ENCODE data around the gene ENKUR.
"Not testable (repeated sequence)": the region's sequence is repeated elsewhere in the genome, so short reads cannot be mapped to it uniquely, and the experiment has no call there.

Gene ENKUR

DNA sequence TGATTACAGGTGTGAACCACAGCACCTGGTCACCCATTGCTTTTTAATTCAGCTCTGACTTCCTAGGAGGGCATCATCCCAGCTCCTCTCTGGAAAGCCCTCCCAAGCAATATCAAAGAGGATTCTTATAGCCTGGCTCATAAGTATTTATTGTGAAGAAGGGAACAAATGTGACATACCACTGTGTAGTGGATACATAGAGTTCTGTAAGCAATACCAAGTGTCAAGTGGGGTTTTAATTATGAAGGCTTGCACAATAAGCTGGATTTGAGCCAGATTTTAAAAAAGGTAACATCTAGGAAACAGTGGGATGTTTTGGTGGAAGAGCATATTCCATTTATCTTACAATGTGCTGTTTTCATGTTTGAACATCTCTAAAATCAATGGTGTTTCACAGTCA is 44.6 kb downstream of the ENKUR start:
- DNase-seq (ENCODE audit: low spot score) = no peak

DNA sequence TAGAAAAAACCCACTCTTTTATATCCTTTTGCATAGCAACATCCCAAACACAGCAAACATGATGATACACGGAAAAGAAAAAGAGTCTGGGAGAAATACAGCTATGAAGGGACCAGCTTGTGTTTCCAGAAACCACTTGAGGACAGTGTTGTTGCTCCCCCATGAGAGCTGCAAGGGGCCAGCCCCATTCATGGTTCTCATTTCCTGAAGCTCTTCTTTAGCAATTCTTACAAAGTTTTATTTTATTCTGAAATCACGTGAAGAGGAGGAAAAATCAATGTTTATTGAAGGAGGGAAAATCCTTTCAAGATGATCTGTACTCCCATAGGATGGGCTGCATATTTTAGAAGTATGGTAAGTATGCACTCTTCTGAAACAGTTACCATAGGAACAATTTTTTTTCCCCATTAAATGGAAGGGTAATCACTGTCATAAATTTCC is 46.1 kb downstream of the ENKUR start:
- DNase-seq (ENCODE audit: low spot score) = no peak

DNA sequence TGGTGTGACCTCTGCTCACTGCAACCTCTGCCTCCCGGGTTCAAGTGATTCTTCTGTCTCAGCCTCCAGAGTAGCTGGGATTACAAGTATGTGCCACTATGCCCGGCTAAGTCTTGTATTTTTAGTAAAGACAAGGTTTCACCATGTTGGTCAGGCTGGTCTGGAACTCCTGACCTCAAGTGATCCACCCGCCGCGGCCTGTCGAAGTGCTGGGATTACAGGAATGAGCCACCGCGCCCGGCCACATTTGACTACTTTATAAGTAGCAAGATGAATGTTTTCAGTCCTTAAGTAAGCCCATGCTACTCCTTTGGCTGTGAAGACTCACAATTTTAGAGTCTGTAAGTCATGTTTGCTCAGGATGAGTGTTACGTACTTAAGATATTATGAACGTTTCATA is 47.0 kb downstream of the ENKUR start:
- not testable (repeated sequence) for DNase-seq (ENCODE audit: low spot score)

DNA sequence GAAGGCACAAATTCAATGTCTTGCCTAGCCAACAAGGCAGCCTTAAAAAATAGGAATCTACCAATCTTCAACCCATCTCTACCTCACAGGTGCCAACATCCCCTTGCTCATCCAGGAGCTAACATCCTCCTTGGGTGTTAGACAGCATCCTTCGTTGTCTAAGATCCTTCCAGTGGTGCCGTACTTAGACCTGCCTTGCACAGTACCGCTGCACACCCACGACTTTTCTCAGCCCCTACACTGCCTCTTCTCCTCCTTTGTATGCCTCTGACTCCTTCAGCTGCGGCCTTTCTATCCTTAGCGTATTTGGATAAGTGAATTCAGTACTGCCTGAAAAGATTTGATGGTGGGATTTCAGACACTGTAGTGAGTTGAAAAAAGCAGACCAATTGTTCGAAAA is 47.6 kb downstream of the ENKUR start:
- no peak for DNase-seq (ENCODE audit: low spot score)

DNA sequence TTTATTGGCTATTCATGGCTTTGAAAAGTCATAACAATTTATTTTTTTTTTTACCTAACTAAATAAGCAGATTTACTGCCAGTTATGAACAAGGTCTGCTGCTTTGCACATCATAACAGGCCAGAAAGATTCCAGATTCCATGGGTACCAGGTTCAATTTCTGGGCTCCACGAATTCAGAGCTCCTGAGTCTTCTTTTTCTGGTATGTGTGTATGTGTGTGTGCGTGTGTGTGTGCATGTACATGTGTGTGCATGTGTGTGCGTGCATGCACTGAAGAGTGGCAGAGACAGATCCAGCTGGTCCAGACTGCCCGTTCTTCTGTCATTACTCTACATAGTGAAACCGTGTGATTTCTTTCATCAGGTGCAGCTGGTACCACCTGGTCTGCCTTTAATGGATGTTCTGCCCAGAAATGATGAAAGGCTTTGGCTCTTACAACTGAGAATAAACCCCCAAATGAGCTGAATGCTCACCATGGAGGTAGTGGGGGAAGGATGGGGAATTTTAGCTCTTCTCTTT is 48.9 kb downstream of the ENKUR start:
- no peak for DNase-seq (ENCODE audit: low spot score)

DNA sequence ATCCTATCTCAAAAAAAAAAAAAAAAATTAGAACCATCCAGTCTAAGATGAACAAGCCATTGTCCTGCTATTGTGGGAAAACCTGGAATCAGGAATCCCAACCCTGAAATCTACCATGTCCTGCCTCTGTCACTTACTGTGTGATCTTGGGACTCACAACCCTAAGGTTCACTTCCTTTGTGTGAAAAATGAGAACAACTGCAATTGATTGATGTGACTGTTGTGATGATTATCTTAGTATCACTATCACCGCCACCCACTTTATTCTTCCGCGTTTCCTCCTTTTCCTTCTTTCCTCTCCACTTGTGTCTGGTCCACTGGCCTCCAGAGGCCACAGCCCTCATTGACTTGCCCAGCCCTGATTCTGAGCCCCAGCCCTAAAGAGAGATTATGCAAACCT is 50.9 kb downstream of the ENKUR start:
- DNase-seq (ENCODE audit: low spot score) = no peak

DNA sequence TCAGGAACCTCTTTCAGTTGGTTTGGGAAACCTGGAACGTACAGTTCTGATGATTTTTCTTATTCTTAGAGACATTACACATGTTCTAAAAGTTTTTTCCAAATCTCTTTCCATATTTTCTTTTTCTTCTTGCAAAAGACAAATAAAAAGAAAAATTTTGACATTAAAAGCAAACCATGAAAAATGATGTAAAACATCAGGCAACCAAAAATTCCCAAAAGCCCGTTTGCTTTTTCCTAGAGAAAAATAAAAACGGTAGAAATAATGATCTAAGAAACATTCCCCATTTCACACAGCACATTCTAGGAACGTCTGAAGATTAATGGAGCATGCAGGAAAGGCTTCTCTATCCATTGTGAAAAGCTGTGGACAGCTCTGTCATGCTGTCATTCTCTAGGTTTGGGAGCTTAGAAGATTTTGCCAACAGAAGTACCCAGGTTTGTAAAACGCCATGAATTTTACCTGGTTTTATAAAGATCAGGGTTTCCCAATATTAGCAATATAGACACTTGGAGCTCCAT is 52.4 kb downstream of the ENKUR start:
- DNase-seq (ENCODE audit: low spot score) = no peak

DNA sequence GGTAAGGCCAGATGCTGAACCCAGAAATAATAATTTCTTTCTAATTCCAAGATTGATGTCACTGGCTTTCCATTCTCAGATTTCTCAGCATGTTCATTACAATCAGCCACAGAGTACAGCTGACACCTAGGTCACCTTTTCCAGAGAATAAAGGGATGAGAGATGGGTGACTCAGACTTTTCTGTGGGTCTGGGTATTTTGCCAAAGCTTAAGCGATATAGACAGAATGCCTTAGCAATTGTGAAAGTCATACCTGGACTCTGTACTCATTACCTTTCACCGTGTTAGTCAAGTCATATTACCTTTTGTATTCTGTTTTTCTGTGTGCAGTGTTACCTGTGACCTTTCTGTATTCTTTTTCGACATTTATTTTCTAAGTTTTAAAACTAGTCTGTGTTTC is 53.0 kb downstream of the ENKUR start:
- no peak for DNase-seq (ENCODE audit: low spot score)

DNA sequence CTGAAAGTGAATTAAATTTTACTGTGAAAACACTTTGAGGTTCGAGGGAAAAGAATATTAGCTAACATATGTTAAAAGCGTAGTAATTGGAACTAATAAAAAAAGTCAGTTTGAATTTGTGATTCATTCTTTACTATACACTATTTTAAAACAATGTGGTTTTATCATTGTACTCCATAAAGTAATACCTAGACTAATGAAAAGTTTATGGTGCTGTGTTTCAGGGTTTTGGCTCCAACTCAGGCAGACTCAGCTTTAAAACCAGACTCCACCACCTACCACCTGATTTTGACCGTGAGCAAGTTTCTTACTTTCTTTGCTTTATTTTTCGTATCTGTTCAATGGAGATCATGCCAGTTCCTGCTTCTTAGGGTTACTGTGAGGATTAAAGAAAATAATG is 54.4 kb downstream of the ENKUR start:
- no peak for DNase-seq (ENCODE audit: low spot score)

DNA sequence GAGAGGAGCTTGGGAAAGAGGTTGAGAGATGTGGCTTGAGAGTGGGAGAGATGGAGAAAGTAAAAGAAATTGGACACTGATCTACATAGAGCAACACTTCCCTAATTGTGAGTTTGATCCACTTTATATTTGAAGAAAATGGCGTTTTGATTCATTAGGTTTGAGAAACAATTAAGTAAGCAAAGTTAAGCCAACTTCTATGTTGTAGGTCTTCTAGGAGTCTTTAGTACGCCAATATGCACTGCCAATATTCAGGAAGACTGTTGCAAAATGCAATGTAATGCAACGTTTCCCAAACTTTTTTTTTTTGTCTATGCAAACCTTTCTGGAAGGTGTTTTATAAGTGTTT is 56.6 kb downstream of the ENKUR start:
- no peak for DNase-seq (ENCODE audit: low spot score)

DNA sequence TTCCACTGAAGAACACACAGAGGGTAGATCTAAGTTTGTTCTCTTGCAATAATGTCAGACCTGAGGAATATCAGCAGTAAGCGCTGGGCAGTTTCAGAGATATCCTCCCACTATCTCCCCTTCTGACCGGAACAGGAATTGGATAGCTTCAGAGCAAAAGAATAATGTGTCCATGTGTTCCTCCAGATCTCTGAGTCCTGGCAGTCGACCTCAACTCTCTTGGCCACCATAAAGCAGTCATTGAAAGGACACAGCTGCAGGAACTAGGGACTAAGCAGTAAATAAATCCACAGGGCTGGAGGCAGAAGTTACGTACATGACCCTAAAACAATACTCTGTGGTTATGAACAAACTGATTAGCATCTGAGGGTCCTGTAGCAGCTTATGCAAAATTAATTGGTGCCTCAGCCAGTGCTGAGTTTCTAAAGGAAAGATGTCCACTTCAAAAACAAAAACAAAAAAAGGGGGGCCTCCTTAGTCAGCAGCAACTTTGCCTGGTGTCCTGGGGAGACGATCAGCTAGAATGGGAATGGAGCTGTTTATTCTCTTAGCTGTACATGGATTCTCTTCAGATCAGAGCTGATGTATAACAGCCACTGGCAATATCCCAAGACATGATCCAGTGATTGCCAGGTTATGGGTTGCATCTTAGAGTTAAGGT is 57.1 kb downstream of the ENKUR start:
- no peak for DNase-seq (ENCODE audit: low spot score)

DNA sequence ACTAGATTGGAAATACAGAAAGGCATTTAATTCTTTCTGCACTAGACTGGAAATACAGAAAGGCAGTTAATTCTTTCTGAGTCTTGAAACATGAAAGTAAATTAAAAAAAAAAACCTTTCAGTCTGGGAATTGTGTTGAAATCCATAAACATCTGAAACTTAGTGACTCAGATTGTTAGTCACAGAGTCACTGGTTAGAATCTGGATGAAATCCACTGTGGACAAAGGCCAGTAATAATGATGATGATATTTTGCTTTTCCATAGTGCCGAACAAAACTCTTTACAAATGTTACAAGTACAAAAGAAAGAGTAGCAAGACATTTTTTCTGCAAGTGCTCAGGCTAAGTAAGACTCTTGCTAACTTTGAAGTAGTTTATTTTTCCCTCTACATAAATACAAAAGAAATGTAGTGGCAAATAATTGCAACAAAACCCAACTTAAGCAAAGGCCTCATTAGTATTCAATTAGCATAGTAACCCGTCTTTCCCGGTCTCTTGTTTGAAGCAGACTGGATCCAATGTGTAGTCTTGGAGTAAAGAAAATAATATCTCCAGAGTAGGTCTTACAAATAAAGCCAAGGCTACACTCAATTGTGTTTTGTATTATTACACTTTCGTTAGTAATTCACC is 57.8 kb downstream of the ENKUR start:
- no peak for DNase-seq (ENCODE audit: low spot score)

DNA sequence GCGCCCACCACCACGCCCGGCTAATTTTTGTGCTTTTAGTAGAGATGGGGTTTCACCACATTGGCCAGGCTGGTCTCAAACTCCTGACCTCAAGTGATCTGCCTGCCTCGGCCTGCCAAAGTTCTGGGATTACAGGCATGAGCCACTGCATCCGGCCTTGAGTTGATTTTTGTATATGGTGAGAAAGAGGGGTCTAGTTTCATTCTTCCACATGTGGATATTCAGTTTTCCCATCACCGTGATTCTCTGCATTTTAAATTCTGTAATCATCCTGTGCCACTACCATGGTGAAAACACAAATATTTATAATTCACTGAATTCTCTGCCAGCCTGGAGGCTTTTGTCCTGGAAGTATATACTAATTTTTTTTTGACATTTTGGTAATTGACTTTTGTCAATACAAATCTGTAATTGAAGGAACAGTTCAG is 58.3 kb downstream of the ENKUR start:
- not testable (repeated sequence) for DNase-seq (ENCODE audit: low spot score)

DNA sequence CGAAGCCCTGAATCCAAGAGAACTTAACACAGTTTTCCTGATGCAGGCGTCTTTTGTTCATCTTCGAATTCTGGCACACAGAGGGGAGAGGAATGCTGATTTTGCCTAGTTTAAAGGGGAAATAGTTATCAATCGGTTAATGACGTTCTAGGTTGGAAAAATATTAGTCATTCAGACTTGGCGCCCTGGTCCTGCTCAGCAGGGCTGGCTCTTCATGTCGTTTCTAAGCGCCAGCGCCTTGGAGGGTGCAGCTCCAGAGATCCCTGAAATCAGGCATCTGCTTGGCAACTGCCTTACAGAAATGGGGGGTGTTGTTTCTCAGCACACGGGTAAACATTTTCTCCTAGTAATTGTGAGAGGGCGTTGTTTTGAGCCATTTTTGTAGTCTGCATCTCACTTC is 62.3 kb downstream of the ENKUR start:
- DNase-seq (ENCODE audit: low spot score) = no peak

DNA sequence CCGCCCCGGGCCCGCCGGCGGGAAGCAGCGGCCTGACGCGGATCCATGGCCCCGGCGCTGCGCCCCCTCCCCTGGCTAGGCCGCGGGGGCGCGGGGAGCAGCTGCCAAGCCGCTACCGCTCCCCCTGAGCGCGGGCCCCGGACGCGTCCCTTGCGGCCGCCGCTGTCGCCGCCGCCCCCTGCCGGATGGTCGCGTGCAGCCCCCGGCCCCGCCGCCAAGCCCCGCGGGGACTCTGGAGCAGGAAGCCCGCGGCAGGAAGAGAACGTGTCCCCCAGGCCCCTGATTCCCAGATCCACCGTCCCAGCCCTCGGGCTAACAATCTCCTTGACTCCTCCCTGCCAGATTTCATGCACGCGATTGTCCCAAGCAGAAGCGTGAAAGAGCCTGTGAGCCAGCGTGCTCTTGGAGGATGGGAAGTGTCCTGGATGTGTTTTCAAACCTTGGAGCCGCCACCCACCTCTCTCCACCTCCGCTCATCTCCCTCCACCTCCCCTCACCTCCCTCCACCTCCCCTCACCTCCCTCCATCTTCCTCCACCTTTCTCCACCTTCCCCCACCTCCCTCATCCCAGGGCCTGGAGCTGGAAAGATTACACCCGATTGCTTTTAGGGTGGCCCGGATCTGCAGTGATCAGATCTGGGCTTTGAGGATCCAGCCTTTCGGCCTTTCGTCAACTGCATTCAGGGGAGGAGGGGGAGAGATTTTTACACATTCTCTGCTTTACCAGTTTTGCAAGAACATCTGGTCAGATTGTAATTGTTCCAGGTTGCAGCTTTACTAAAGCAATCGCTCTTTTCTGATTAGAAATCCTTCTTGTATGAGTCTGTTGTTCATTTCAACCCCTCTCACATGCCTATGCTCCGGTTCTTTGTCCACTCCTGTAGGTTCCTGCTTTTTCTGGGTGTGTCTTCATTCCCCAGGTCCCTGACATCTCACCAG is 63.0 kb downstream of the ENKUR start:
- no peak for DNase-seq (ENCODE audit: low spot score)

DNA sequence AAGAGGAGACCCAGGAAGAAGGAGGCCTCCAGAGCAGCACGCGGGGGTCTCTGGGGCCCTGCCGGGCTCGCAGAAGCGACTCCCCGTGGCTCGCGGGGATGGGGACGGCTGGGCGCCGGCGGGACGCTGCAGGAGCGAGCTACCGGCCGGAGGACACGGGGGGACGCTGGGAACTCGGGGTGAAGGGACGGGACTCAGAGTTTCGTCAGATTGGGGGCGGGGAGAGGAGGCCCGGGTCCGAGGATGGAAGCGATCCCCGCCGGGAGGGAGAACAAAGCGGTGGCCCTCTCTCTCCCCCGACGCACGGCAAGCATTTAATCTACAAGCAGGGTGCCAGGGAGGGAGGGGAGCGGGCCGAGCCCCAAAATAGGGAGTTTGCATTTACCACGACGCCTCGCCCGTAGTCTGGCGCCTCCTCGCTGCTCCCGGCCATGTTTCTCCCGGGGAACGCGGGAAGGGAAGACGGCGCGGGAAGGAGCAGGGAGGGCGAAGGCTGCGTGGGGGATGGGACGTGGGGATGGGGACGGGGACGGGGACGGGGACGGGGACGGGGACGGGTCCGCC is 63.7 kb downstream of the ENKUR start, which contains the start of gene PRTFDC1:
PRTFDC1 (minus strand) TSS at position 464 of the 564 bp plus-strand sequence; CDS start at position 433, 31 bp downstream.
- no peak for DNase-seq (ENCODE audit: low spot score)

DNA sequence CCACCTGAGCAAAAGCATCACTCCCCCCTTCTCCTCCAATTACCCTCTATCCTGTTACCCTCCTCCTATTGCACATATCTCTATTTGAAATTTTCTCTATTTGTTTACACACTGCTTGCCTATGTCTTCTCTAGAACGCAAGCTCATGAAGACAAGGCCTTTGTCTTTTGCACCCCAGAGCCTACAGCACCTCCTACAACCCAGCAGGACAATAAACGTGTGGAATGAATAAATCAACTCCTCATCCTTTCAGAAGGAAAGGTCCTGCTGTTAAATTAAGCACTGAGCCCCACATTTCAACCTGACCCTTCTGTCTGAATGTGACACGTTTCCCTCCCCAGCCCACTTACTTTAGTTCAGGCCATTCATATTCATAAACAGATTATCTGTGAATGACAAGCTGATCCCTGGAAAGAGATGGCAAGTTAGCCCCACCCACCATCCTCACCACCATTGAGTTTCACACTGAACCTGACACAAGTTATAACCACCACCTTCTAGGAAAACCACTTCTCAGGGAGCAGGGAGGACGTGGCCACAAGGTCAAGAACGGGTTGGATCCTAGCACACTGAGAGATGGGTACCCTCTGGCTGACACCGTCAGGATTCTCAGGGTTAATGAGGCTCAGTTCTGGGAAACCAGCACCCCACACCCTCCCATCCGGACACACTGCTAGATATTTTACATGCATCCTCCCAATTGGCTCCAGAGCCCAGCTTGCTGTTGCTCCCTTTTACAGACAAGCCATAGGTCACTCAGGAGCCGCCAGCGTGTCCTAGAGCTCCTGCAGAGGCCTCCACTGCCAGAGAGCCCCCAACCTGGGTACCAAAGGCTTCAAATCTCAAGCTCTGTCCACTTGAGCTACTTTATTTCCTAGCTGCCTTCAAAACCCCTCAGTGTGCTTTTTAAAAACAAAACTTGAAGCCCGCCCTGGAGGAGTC is 64.5 kb downstream of the ENKUR start:
- no peak for DNase-seq (ENCODE audit: low spot score)

DNA sequence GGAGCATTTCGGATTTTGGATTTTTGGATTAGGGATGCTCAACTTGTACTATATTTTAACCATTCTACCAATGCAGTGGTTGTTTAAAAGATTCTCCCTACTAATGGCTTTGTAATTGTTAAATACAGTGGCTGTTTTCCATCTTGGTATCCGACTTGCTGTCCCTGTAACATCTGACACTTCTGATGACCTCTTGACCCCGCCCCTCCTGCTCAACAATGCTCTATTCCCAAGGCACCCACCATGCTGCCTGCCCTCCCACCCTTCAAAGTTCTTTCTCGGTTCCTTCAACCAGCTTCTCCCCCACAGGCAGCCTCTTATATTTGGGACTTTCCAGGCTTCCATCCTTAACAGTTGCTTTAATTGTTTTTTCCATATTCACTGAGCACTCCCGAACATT is 65.5 kb downstream of the ENKUR start:
- no peak for DNase-seq (ENCODE audit: low spot score)

DNA sequence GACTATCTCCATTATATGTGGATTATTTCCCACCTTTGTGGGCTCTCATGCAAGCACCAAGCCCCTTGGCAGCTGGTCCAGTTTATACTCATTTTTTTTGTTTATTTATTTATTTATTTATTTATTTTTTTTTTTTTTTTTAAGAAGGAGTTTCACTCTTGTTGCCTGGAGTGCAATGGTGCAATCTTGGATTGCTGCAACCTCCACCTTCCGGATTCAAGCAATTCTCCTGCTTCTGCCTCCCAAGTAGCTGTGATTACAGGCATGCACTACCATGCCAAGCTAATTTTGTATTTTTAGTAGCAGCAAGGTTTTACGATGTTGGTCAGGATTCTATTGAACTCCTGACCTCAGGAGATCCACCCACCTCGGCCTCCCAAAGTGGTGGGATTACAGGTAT is 66.3 kb downstream of the ENKUR start:
- no peak for DNase-seq (ENCODE audit: low spot score)

DNA sequence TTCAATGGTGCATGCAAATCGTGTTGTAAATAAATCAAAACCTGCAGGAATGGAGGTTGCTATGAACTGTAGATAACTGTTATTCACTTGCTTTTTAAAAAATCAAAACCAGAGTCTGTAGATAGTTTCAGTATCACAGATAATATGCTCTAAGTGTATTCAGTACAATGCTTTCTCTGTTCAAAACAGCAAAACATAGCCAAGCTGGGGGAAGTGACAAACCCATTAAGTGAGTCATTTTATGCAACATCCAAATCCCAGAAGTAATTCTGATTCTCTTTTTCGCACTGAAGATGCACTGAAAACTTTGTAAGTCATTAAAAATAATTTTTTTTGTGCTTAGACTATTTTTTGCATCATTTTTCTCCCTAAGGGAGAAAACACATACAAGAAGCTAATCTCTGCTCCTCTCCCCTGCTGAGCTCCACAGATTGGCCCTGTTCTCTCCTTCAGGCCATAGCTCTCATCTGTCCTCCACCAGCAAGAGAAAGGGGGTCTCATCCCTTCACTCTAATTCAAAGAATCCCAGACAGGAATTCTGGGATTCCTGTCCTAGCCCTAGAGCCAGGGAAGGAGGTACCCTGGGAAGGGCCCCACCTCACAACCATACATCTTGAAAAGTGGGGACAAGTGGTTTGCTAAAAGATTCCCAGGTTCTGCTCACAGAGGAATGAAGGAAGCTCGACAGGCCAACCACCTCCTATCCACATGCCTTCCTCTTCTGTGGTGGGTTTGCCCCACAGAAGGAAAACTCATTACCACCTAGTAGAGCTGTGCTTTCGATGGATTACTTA is 68.5 kb downstream of the ENKUR start:
- DNase-seq (ENCODE audit: low spot score) = no peak

Data from hematopoietic multipotent progenitor cell treated with erythropoietin and hydrocortisone succinate and interleukin-3 and kit ligand, for 15 days (in vitro differentiated cells).